HG03520 (cell line): Measurements from ENCODE around the gene DUSP23.

ENCODE experiments used
- ATAC-seq: cut with Tn5 transposase; IDR thresholded peaks from one replicate; pipeline ENCODE4 v1.9.1; 2021; ENCODE audit warnings: mild to moderate bottlenecking, moderate library complexity; ENCODE audit not compliant: unreplicated experiment

The DUSP23 gene

GRCh38 chr1:159783724-159784123 lies 3.0 kb downstream of the DUSP23 start:
- no peak for ATAC-seq

GRCh38 chr1:159786465-159786864 lies 5.7 kb downstream of the DUSP23 start:
- no peak for ATAC-seq

GRCh38 chr1:159786966-159787365 lies 6.2 kb downstream of the DUSP23 start:
- no peak for ATAC-seq

GRCh38 chr1:159790237-159790917 lies 9.6 kb downstream of the DUSP23 start:
- ATAC-seq, result no peak

- no peak for ATAC-seq
Measured at GRCh38 chr1:159791031-159791430, 10.3 kb downstream of the DUSP23 start.

- no peak for ATAC-seq
Measured at GRCh38 chr1:159791461-159791860, 10.7 kb downstream of the DUSP23 start.

- no peak for ATAC-seq
Measured at GRCh38 chr1:159795534-159795933, 14.8 kb downstream of the DUSP23 start.

GRCh38 chr1:159798893-159799292 lies 18.1 kb downstream of the DUSP23 start:
- no peak for ATAC-seq

GRCh38 chr1:159799446-159799985 lies 18.8 kb downstream of the DUSP23 start:
- no peak for ATAC-seq

GRCh38 chr1:159800177-159800930 lies 19.6 kb downstream of the DUSP23 start:
- no peak for ATAC-seq

- ATAC-seq, result no peak
Measured at GRCh38 chr1:159802111-159802510, 21.3 kb downstream of the DUSP23 start, which contains the start of gene FCRL6. Gene FCRL6, plus strand, starts transcription at chr1:159802360. Its CDS starts 65 bp downstream, at chr1:159802425.

- no peak for ATAC-seq
Measured at GRCh38 chr1:159803956-159804689, 23.4 kb downstream of the DUSP23 start.

- no peak for ATAC-seq
Measured at GRCh38 chr1:159804924-159805323, 24.2 kb downstream of the DUSP23 start.

GRCh38 chr1:159815926-159816325 lies 35.2 kb downstream of the DUSP23 start:
- no peak for ATAC-seq

GRCh38 chr1:159817276-159818041 lies 36.7 kb downstream of the DUSP23 start:
- no peak for ATAC-seq

- peak; percentile 59 for ATAC-seq
Measured at GRCh38 chr1:159821171-159821867, 40.6 kb downstream of the DUSP23 start.

- no peak for ATAC-seq
Measured at GRCh38 chr1:159823406-159823805, 42.6 kb downstream of the DUSP23 start.

GRCh38 chr1:159825564-159825963 lies 44.8 kb downstream of the DUSP23 start:
- ATAC-seq, result no peak

- ATAC-seq, result no peak
Measured at GRCh38 chr1:159826441-159827101, 45.8 kb downstream of the DUSP23 start, which contains the start of gene SLAMF8. Gene SLAMF8, plus strand, starts transcription at chr1:159826873. Its CDS starts 26 bp downstream, at chr1:159826899.
